ENCODE data around the gene WDR53.

GRCh38 chr3:196585044-196585757 lies 16.8 kb upstream of the WDR53 start:
- TF ChIP-seq CTCF (conservative IDR thresholded peaks at IDR 0.05; ENCODE audit: low read length) (no peak), EZH2phosphoT487 (IDR thresholded peaks at IDR 0.05; ENCODE audit: borderline replicate concordance, low read depth, low read length) (no peak)

Data from OCI-LY7 (cell line).